Measurements from ENCODE around the gene CETP. TPM values are rescaled to one million over a fixed set of nuclear protein-coding genes. Genes with fewer than 3 reads are reported as not detected.

The CETP gene
- total and polyA plus RNA-seq, 2 of the 13 experiments (the other 11 are each of a cell fraction or from before 2014, with no cell fraction given), result 0.31 to 9.8 TPM

DNA sequence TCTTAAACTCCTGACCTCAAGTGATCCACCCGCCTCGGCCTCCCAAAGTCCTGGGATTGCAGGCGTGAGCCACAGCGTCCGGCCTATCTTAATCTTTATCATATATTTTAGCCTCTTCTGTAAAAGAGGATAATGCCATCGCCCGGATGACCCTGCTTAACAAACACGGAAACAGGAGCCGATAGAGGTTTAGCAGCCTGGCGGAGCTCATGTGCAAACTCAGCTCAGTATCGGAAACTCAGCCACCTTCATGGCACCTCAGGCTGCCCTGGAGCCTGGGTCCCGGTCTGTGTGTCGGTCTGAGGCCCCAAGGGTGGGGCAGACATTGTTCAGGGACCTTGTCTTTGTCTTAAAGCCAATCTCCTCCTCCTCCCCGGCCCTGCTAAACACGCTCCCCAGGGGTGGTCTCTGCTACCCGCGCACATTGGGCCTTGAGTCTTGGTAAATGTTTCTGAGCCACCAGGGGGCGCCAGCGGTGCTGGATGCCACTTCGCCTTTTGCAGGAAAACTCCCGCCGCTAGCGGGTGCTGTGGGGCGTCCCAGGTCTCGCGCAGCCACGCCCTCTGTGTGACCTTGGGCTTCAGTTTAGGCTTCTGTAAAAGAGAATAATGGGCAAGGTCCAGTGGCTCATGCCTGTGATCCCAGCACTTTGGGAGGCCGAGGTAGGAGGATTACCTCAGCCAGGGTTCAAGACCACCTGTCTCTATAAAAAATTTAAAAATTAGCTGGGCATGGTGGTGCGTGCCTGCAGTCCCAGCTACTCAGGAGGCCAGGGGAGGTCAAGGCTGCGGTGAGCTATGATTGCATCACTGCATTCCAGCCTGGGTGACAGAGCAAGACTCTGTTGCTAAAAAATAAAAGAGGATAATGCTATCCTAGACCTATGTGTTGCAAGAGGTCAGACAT, 2.7 kb downstream of the CETP start (continued):
- TF ChIP-seq ZNF280D (CRISPR knock-in tag; IDR thresholded peaks at IDR 0.05) (peak; percentile 99), FOXC1 (CRISPR knock-in tag; IDR thresholded peaks at IDR 0.05; ENCODE audit: borderline replicate concordance) (no peak), ZBTB1 (CRISPR knock-in tag; IDR thresholded peaks at IDR 0.05; ENCODE audit: borderline replicate concordance) (no peak), KLF11 (CRISPR knock-in tag; IDR thresholded peaks at IDR 0.05) (no peak), ZKSCAN8 (CRISPR knock-in tag; IDR thresholded peaks at IDR 0.05; ENCODE audit: borderline replicate concordance) (peak; percentile 46; the same call in 1 of the 2 replicates), MLX (CRISPR knock-in tag; IDR thresholded peaks at IDR 0.05) (no peak), PPARG (CRISPR knock-in tag; conservative IDR thresholded peaks at IDR 0.05) (peak; percentile 69), AGO1 (IDR thresholded peaks at IDR 0.05; ENCODE audit: low read depth, low read length, poor library complexity, severe bottlenecking) (no peak), CBX2 (IDR thresholded peaks at IDR 0.05; ENCODE audit: low read depth, low read length) (no peak), CBX2 (CRISPR knock-in tag; IDR thresholded peaks at IDR 0.05; ENCODE audit: low read depth) (no peak), ZNF432 (CRISPR knock-in tag; IDR thresholded peaks at IDR 0.05; ENCODE audit: borderline replicate concordance) (no peak), HCFC1 (IDR thresholded peaks at IDR 0.05; ENCODE audit: low read depth, low read length) (no peak), FOXM1 (CRISPR knock-in tag; IDR thresholded peaks at IDR 0.05) (no peak), ZNF121 (CRISPR knock-in tag; IDR thresholded peaks at IDR 0.05) (peak; percentile 73; the same call in 1 of the 2 replicates), MXD1 (CRISPR knock-in tag; IDR thresholded peaks at IDR 0.05) (0 out of 2 replicates have a peak, but pooled peaks have one; percentile 32), SUZ12 (IDR thresholded peaks at IDR 0.05; ENCODE audit: low read depth, low read length) (no peak), ZNF746 (CRISPR knock-in tag; IDR thresholded peaks at IDR 0.05) (0 out of 2 replicates have a peak, but pooled peaks have one; percentile 62)
- TF ChIP-seq, protein P1, sequence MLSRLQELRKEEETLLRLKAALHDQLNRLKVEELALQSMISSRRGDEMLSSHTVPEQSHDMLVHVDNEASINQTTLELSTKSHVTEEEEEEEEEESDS (CRISPR knock-in tag; IDR thresholded peaks at IDR 0.05; ENCODE audit: borderline replicate concordance), result no peak
- TF ChIP-seq, protein P2, sequence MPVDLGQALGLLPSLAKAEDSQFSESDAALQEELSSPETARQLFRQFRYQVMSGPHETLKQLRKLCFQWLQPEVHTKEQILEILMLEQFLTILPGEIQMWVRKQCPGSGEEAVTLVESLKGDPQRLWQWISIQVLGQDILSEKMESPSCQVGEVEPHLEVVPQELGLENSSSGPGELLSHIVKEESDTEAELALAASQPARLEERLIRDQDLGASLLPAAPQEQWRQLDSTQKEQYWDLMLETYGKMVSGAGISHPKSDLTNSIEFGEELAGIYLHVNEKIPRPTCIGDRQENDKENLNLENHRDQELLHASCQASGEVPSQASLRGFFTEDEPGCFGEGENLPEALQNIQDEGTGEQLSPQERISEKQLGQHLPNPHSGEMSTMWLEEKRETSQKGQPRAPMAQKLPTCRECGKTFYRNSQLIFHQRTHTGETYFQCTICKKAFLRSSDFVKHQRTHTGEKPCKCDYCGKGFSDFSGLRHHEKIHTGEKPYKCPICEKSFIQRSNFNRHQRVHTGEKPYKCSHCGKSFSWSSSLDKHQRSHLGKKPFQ (CRISPR knock-in tag; IDR thresholded peaks at IDR 0.05; ENCODE audit: insufficient replicate concordance), result no peak
- TF ChIP-seq, protein P3, sequence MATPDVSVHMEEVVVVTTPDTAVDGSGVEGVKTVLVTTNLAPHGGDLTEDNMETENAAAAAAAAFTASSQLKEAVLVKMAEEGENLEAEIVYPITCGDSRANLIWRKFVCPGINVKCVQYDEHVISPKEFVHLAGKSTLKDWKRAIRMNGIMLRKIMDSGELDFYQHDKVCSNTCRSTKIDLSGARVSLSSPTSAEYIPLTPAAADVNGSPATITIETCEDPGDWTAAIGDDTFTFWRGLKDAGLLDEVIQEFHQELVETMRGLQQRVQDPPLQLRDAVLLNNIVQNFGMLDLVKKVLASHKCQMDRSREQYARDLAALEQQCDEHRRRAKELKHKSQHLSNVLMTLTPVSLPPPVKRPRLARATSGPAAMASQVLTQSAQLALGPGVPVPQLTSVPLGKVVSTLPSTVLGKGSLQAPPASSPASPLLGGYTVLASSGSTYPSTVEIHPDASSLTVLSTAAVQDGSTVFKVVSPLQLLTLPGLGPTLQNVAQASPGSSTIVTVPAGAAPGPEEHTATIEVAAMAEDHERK (CRISPR knock-in tag; IDR thresholded peaks at IDR 0.05; ENCODE audit: low read depth), result no peak
- TF ChIP-seq, protein P4, sequence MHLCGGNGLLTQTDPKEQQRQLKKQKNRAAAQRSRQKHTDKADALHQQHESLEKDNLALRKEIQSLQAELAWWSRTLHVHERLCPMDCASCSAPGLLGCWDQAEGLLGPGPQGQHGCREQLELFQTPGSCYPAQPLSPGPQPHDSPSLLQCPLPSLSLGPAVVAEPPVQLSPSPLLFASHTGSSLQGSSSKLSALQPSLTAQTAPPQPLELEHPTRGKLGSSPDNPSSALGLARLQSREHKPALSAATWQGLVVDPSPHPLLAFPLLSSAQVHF (CRISPR knock-in tag; IDR thresholded peaks at IDR 0.05), result no peak
